Urothelium cell line (cell line): Measurements from ENCODE around the gene EPHA3.

Source experiments
- DNase-seq: peaks from one replicate; pipeline ENCODE4 v3.0.0; 2011; ENCODE audit warnings: low spot score, mixed read lengths
- FAIRE-seq: peaks from 2 replicates; lab custom pipeline; 2011; peaks lifted over from hg19 to GRCh38; lab: Jason Lieb, UNC

The EPHA3 gene

GRCh38 chr3:89107461-89108290 is at the start of gene EPHA3:
EPHA3 (plus strand) TSS chr3:89107621; CDS start chr3:89107749, 128 bp downstream.
- FAIRE-seq = peak; percentile 13
- DNase-seq = peak; percentile 14

- no peak for DNase-seq
Measured at GRCh38 chr3:89058371-89058770, 49.0 kb upstream of the EPHA3 start.

GRCh38 chr3:89059211-89059925 is 48.1 kb upstream of the EPHA3 start:
- FAIRE-seq (no peak), DNase-seq (peak; percentile 43)

More at GRCh38 chr3:89058371-89058770, 49.0 kb upstream of the EPHA3 start:
- FAIRE-seq = no peak

GRCh38 chr3:89061259-89061658 is 46.2 kb upstream of the EPHA3 start:
- no peak for DNase-seq
- FAIRE-seq = no peak

GRCh38 chr3:89067736-89068135 is 39.7 kb upstream of the EPHA3 start:
- no peak for DNase-seq
- FAIRE-seq = no peak

- no peak for DNase-seq
- FAIRE-seq = peak; percentile 40
Measured at GRCh38 chr3:89072642-89073041, 34.8 kb upstream of the EPHA3 start.

GRCh38 chr3:89079944-89080343 is 27.5 kb upstream of the EPHA3 start:
- DNase-seq = no peak
- no peak for FAIRE-seq

- DNase-seq = no peak
- no peak for FAIRE-seq
Measured at GRCh38 chr3:89087851-89088250, 19.6 kb upstream of the EPHA3 start.

GRCh38 chr3:89098173-89098572 is 9.2 kb upstream of the EPHA3 start:
- no peak for FAIRE-seq
- peak; percentile 31 for DNase-seq

- DNase-seq = peak; percentile 61
- no peak for FAIRE-seq
Measured at GRCh38 chr3:89098964-89099585, 8.3 kb upstream of the EPHA3 start.

GRCh38 chr3:89101251-89101650 is 6.2 kb upstream of the EPHA3 start:
- DNase-seq = no peak
- no peak for FAIRE-seq

GRCh38 chr3:89101921-89102320 is 5.5 kb upstream of the EPHA3 start:
- no peak for FAIRE-seq
- no peak for DNase-seq

- no peak for FAIRE-seq
- DNase-seq = no peak
Measured at GRCh38 chr3:89104499-89104898, 2.9 kb upstream of the EPHA3 start.

GRCh38 chr3:89105503-89105902 is 1.9 kb upstream of the EPHA3 start:
- DNase-seq (no peak), FAIRE-seq (no peak)

- FAIRE-seq (no peak), DNase-seq (no peak)
Measured at GRCh38 chr3:89108291-89108550, 800 bp downstream of the EPHA3 start.

GRCh38 chr3:89113344-89113743 is 5.9 kb downstream of the EPHA3 start:
- FAIRE-seq (no peak), DNase-seq (no peak)

GRCh38 chr3:89113893-89114840 is 6.7 kb downstream of the EPHA3 start:
- DNase-seq = no peak

GRCh38 chr3:89114841-89115223 is 7.4 kb downstream of the EPHA3 start:
- DNase-seq (no peak), FAIRE-seq (no peak)

More at GRCh38 chr3:89113893-89114840, 6.7 kb downstream of the EPHA3 start:
- FAIRE-seq = peak; percentile 81

GRCh38 chr3:89116476-89116875 is 9.1 kb downstream of the EPHA3 start:
- FAIRE-seq = no peak
- no peak for DNase-seq

- no peak for FAIRE-seq
- DNase-seq = no peak
Measured at GRCh38 chr3:89138048-89138447, 30.6 kb downstream of the EPHA3 start.

- FAIRE-seq = no peak
- no peak for DNase-seq
Measured at GRCh38 chr3:89139870-89140269, 32.4 kb downstream of the EPHA3 start.
